LNCAP (cell line): ENCODE data around the gene PTPN14.

Experiments used
- CTCF ChIP-seq: fragments of 450-650 bp; IDR thresholded peaks from 2 replicates; pipeline ENCODE4 v1.5.1; 2017; ENCODE audit warnings: mild to moderate bottlenecking

Gene PTPN14

GRCh38 chr1:214362188-214362882 lies 189.1 kb downstream of the PTPN14 start:
- TF ChIP-seq CTCF, result no peak

- TF ChIP-seq CTCF, result no peak
These were observed 189.8 kb downstream of the PTPN14 start for GRCh38 chr1:214361636-214362035.

GRCh38 chr1:214360525-214361164 lies 190.8 kb downstream of the PTPN14 start:
- no peak for TF ChIP-seq CTCF

GRCh38 chr1:214360116-214360515 lies 191.3 kb downstream of the PTPN14 start:
- TF ChIP-seq CTCF, result no peak

GRCh38 chr1:214354440-214355148 lies 196.8 kb downstream of the PTPN14 start:
- TF ChIP-seq CTCF, result no peak

GRCh38 chr1:214352838-214353237 lies 198.6 kb downstream of the PTPN14 start:
- no peak for TF ChIP-seq CTCF

- TF ChIP-seq CTCF, result no peak
These were observed 199.7 kb downstream of the PTPN14 start for GRCh38 chr1:214351551-214352277.
